Gastrocnemius medialis (tissue), 4 donors: ENCODE data around the gene DIP2C.

Source experiments
- POLR2A ChIP-seq, 2 donors: fragments of 450-650 bp; IDR thresholded peaks; one replicate each; pipeline ENCODE4 v1.6.1; 2017; ENCODE audit warnings: antibody characterized with exemption in 2 of 2, mild to moderate bottlenecking in 2 of 2, moderate library complexity in 2 of 2
- TF ChIP-seq, protein P1 (sequence below), 5 experiments: fragments of 450-650 bp in 3 of 5; fragments of 200-600 bp in 2 of 5; sonication (generic) in 2 of 5; IDR thresholded peaks in 4 of 5; conservative IDR thresholded peaks in 1 of 5; 1 replicate in 4 of 5; 2 replicates in 1 of 5; pipeline ENCODE4 v1.5.1; 2016 to 2019; ENCODE audit warnings: antibody characterized with exemption in 5 of 5, mild to moderate bottlenecking in 3 of 5, moderate library complexity in 3 of 5

DNA sequence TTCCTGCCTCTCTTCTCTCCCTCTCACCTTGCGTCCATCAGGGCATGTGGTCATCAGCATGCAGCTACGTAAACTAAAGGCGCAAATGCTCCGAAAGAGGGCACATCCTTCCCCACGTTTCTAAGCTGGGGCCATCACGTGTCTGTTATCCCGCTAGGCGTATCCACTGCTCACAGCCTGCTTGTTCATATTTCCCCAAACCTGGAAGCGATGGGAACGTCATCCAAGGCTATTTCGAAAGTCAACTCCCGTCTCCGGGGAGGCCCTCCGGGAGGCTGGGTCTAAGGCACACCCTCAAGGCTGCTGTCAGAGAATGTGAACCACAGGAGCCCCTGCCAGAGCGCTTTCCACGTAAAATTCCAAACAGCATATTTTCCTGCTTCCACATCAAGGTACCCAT is 199.2 kb downstream of the DIP2C start:
- TF ChIP-seq, protein P1, sequence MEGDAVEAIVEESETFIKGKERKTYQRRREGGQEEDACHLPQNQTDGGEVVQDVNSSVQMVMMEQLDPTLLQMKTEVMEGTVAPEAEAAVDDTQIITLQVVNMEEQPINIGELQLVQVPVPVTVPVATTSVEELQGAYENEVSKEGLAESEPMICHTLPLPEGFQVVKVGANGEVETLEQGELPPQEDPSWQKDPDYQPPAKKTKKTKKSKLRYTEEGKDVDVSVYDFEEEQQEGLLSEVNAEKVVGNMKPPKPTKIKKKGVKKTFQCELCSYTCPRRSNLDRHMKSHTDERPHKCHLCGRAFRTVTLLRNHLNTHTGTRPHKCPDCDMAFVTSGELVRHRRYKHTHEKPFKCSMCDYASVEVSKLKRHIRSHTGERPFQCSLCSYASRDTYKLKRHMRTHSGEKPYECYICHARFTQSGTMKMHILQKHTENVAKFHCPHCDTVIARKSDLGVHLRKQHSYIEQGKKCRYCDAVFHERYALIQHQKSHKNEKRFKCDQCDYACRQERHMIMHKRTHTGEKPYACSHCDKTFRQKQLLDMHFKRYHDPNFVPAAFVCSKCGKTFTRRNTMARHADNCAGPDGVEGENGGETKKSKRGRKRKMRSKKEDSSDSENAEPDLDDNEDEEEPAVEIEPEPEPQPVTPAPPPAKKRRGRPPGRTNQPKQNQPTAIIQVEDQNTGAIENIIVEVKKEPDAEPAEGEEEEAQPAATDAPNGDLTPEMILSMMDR (IDR thresholded peaks at IDR 0.05 in 4 of 5, conservative IDR thresholded peaks at IDR 0.05 in 1 of 5), result no peak
- no peak for TF ChIP-seq POLR2A (IDR thresholded peaks at IDR 0.05)
